AG09309 (cell line): ENCODE data around the gene PPARG.
"Not testable (repeated sequence)": the region's sequence is repeated elsewhere in the genome, so short reads cannot be mapped to it uniquely, and the experiment has no call there.

ENCODE experiments used
- DNase-seq: peaks from one replicate; pipeline ENCODE4 v3.0.0-alpha.2; 2010; ENCODE audit warnings: low read depth
- H3K4me3 ChIP-seq: 2 replicates; pipeline ENCODE4 v1.5.1; 2011; ENCODE audit warnings: mild to moderate bottlenecking, low read depth, low read length, moderate library complexity; ENCODE audit not compliant: control insufficient read depth
- TF ChIP-seq, protein P1 (sequence below): IDR thresholded peaks from 2 replicates; pipeline ENCODE4 v1.5.1; 2011; ENCODE audit warnings: mild to moderate bottlenecking, low read depth, low read length, inconsistent platforms; ENCODE audit not compliant: insufficient read depth, control insufficient read depth; ENCODE audit errors: missing control alignments

The PPARG gene

DNA sequence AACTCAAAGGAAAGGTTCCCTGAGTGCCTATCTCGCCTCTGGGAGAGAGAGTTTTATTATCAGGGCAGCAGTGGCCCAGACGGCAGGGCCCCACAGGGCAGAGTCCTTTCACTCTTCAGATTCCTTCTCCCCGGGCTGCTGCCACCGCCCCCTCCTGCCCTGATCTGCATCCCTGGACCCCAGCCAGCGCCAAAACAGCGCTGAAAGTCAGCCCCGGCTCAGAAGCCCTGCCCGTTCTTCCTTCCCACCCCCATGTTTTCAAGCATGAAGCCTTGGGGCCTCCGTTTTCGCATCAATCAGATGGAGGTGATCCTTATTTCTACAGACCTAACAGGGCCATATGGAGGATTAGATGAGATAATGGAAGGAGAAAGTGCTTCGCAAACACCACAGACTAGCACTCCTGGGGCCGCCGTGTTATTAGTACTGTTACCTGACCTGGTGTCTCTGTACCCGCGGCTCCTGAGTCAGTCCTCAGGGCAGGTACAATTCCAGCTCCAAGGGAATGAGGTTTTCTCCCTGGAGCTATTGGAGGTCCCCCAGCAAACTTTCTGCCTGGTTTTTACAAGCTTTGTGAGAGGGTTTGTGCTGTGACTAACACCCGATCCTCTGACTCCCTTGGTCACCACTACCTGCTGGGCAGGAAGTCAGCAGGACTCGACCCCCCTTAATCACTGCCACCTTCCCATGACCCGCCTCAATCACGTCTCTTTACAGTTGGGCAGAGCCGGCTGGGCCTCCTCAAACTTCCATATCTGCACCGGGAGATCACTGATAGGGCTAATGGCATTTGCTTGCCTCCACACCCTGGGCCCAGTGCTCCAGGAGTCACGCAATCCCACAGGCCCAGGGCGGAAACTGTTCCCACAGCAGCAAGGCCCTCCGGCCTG lies 156.0 kb downstream of the PPARG start:
- no peak overlapping the region for H3K4me3 ChIP-seq
- DNase-seq, result no peak
- TF ChIP-seq, protein P1, sequence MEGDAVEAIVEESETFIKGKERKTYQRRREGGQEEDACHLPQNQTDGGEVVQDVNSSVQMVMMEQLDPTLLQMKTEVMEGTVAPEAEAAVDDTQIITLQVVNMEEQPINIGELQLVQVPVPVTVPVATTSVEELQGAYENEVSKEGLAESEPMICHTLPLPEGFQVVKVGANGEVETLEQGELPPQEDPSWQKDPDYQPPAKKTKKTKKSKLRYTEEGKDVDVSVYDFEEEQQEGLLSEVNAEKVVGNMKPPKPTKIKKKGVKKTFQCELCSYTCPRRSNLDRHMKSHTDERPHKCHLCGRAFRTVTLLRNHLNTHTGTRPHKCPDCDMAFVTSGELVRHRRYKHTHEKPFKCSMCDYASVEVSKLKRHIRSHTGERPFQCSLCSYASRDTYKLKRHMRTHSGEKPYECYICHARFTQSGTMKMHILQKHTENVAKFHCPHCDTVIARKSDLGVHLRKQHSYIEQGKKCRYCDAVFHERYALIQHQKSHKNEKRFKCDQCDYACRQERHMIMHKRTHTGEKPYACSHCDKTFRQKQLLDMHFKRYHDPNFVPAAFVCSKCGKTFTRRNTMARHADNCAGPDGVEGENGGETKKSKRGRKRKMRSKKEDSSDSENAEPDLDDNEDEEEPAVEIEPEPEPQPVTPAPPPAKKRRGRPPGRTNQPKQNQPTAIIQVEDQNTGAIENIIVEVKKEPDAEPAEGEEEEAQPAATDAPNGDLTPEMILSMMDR, result no peak

DNA sequence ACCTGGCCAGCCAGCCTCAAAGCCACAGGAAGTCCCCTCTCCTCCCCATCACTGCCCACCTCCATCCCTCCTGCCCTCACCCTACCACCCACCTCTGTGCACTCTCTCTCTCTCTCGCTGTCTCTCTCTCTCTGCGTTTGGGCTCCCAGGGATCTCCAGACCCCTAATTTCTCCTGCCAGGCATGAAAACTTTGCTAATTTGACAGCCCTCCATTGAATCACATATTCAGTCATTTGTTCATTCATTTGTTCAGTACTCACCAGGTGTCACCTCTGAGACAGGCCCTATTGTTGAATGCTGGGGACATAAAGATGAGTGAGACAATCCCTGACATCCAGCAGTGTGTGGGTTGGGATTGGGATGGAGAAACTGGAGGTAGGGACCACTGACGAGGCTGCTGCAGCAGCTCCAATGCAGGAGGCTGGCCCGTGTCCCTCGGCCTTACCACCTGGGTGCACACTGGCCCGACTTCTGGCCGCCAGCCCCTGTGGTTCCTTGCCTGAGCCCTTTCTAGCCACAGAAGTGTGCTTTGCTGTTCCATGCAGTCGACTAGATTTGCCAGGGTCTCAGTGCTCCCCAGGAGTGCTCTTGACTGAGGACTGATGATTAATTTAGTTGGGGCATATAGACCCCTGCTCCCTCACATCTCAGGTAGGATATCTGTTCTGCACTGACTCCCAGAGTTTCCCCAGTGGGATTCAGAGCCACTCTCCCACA lies 156.8 kb downstream of the PPARG start:
- TF ChIP-seq, protein P1, result no peak
- H3K4me3 ChIP-seq, result no peak overlapping the region
- no peak for DNase-seq

- H3K4me3 ChIP-seq, result no peak overlapping the region
- TF ChIP-seq, protein P1, result no peak
- DNase-seq, result no peak
These were observed 157.4 kb downstream of the PPARG start for GRCh38 chr3:12446298-12446697.

- DNase-seq, result no peak
- TF ChIP-seq, protein P1, result no peak
These were observed 158.2 kb downstream of the PPARG start for GRCh38 chr3:12447075-12447474.

GRCh38 chr3:12448404-12449202 lies 159.7 kb downstream of the PPARG start:
- not testable (repeated sequence) for H3K4me3 ChIP-seq

More at GRCh38 chr3:12447075-12447474, 158.2 kb downstream of the PPARG start:
- no peak overlapping the region for H3K4me3 ChIP-seq

DNA sequence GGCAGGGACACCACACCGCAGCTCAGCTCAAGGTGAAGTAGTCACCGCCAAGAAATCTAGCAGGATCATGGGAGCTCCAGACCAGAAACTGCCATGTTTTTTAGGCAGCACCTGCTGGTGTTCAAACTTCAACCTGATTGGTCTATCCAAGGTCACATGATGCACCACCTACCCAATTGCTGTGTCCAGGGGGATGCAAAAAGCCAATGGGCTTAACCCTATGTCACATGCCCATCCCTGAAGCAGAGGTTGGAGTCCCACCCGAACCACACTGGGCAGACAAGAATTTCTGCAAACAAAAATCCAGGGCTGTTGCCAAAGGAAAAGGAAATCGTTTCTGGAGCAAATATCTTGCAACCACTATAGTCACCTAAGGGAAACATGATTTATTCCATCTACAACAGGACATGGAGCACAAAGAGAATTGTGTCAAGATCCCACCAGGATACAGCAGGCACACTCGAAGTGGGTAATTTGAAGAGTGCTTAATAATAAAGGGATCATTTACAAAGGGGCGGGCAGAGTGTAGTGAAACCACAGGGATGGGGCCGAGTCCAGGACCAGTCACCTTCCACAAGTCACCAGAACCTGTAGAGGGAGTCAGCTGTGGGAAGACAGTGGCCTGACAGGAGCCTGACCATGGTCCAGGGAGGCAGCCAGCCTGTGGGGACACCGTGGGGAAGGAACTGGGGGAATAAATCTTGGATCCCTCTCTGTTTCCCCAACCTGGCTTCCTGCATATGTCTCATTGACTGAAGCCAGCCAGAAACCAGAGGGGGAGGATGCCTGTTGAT lies 161.2 kb downstream of the PPARG start:
- no peak for DNase-seq
- no peak overlapping the region for H3K4me3 ChIP-seq
- TF ChIP-seq, protein P1, result no peak

More at GRCh38 chr3:12448404-12449202, 159.7 kb downstream of the PPARG start:
- not testable (repeated sequence) for DNase-seq
